HCT116 (cell line): ENCODE results near the gene CTSW. TPM values are rescaled to one million over a fixed set of nuclear protein-coding genes. Genes with fewer than 3 reads are reported as not detected.

Experiments
- ATAC-seq: fragments of 200-7000 bp; cut with Tn5 transposase; 2 replicates; pipeline ENCODE4 v1.9.1; 2020; ENCODE audit warnings: mild to moderate bottlenecking, moderate library complexity
- BruUV-seq: library from RNA; stranded (reverse); fragments of 400-500 nt; replicated peaks from 2 replicates; lab custom pipeline; 2021; lab: Mats Ljungman, UMichigan
- CTCF ChIA-PET: fragments of 300-600 bp; sonication (Branson Sonifier 250); formaldehyde crosslinking; loops from one replicate; lab custom pipeline; 2021; ENCODE audit warnings: antibody characterized with exemption; lab: Charles Lee
- POLR2A ChIA-PET: fragments of 300-600, 350-600 bp; sonication (Branson Sonifier 250); formaldehyde crosslinking; loops from one replicate; lab custom pipeline; 2021; ENCODE audit warnings: antibody characterized with exemption; lab: Charles Lee
- RAD21 ChIA-PET, 2 experiments: fragments of 300-600 bp; sonication (Branson Sonifier 250); formaldehyde crosslinking; loops; one replicate each; lab custom pipeline; 2023; ENCODE audit warnings: low total read pairs in 2 of 2; ENCODE audit not compliant: uncharacterized antibody in 2 of 2, unreplicated experiment in 2 of 2, low non-redundant PET in 1 of 2; lab: Charles Lee
- DNase-seq: peaks from one replicate; pipeline ENCODE4 v3.0.0-alpha.2; 2010; ENCODE audit warnings: low read depth, low spot score
- H2AFZ ChIP-seq: fragments of 200-600 bp; shearing (Covaris generic), sonication (generic); 2 replicates; pipeline ENCODE4 v1.6.1; 2017; ENCODE audit warnings: low read depth, mixed run types, mixed read lengths, antibody characterized with exemption, low read length; ENCODE audit not compliant: poor library complexity, severe bottlenecking
- H3K27ac ChIP-seq: 2 replicates; pipeline ENCODE4 v1.5.1; 2012; ENCODE audit warnings: low read depth, low read length
- H3K27me3 ChIP-seq: fragments of 200-600 bp; sonication (generic); 2 replicates; pipeline ENCODE4 v1.6.1; 2016; ENCODE audit warnings: mixed run types, low read length, mixed read lengths; ENCODE audit not compliant: insufficient read depth
- H3K36me3 ChIP-seq, 2 experiments: fragments of 200-500 bp in 1 of 2; fragments of 200-600 bp in 1 of 2; sonication (Bioruptor generic) in 1 of 2; sonication (generic) in 1 of 2; 2 replicates each; pipeline versions ENCODE4 v1.5.1 to v1.6.1; 2014 to 2016; ENCODE audit warnings: low read length in 2 of 2, inconsistent platforms in 1 of 2, mixed read lengths in 1 of 2, mixed run types in 1 of 2; ENCODE audit not compliant: insufficient read depth in 2 of 2, control insufficient read depth in 1 of 2
- H3K4me1 ChIP-seq, 2 experiments: fragments of 200-600 bp in 1 of 2; sonication (generic) in 1 of 2; 2 replicates each; pipeline versions ENCODE4 v1.5.1 to v1.6.1; 2012 to 2017; ENCODE audit warnings: low read length in 2 of 2, inconsistent platforms in 1 of 2, mild to moderate bottlenecking in 1 of 2, mixed read lengths in 1 of 2, mixed run types in 1 of 2, moderate library complexity in 1 of 2; ENCODE audit not compliant: insufficient read depth in 2 of 2, control insufficient read depth in 1 of 2
- H3K4me2 ChIP-seq: fragments of 200-600 bp; sonication (generic); 2 replicates; pipeline ENCODE4 v1.6.1; 2017; ENCODE audit warnings: mixed run types, low read length, mixed read lengths
- H3K4me3 ChIP-seq, 2 experiments: fragments of 200-600 bp in 1 of 2; sonication (generic) in 1 of 2; replicated peaks in 1 of 2; 2 replicates each; pipeline ENCODE4 v1.5.1; 2011 to 2016; ENCODE audit warnings: low read length in 2 of 2, control low read depth in 1 of 2, low read depth in 1 of 2, mild to moderate bottlenecking in 1 of 2, mixed read lengths in 1 of 2, mixed run types in 1 of 2
- H3K79me2 ChIP-seq: fragments of 200-600 bp; sonication (generic); 2 replicates; pipeline ENCODE4 v1.6.1; 2017; ENCODE audit warnings: mild to moderate bottlenecking, mixed run types, low read length, moderate library complexity, mixed read lengths; ENCODE audit not compliant: insufficient read depth
- H3K9ac ChIP-seq: fragments of 200-600 bp; sonication (generic); 2 replicates; pipeline ENCODE4 v1.6.1; 2016; ENCODE audit warnings: low read length, mixed read lengths
- H3K9me2 ChIP-seq: fragments of 200-600 bp; sonication (generic), shearing (Covaris generic); 2 replicates; pipeline ENCODE4 v1.6.1; 2017; ENCODE audit warnings: mixed run types, mild to moderate bottlenecking, moderate library complexity; ENCODE audit not compliant: insufficient read depth
- H3K9me3 ChIP-seq, 2 experiments: fragments of 200-500 bp in 1 of 2; fragments of 200-600 bp in 1 of 2; sonication (Bioruptor generic) in 1 of 2; sonication (generic) in 1 of 2; 2 replicates each; pipeline ENCODE4 v1.6.1; 2014 to 2017; ENCODE audit warnings: low read length in 2 of 2, mixed read lengths in 2 of 2, inconsistent platforms in 1 of 2, low read depth in 1 of 2, mild to moderate bottlenecking in 1 of 2, mixed run types in 1 of 2, moderate library complexity in 1 of 2; ENCODE audit not compliant: control insufficient read depth in 1 of 2, insufficient read depth in 1 of 2
- H4K20me1 ChIP-seq: fragments of 200-600 bp; sonication (generic), shearing (Covaris generic); 2 replicates; pipeline ENCODE4 v1.6.1; 2017; ENCODE audit warnings: mixed run types, mild to moderate bottlenecking, moderate library complexity; ENCODE audit not compliant: insufficient read depth
- ATF3 ChIP-seq: IDR thresholded peaks from 2 replicates; pipeline ENCODE4 v1.6.1; 2012
- CBX3 ChIP-seq: IDR thresholded peaks from 2 replicates; pipeline ENCODE4 v1.6.1; 2012; ENCODE audit warnings: low read depth
- CTCF ChIP-seq, 3 experiments: fragments of 200-600 bp in 1 of 3; sonication (generic) in 1 of 3; IDR thresholded peaks in 2 of 3; conservative IDR thresholded peaks in 1 of 3; 2 replicates each; pipeline ENCODE4 v1.5.1; 2012 to 2017; ENCODE audit warnings: low read depth in 2 of 3, low read length in 2 of 3, antibody characterized with exemption in 1 of 3, borderline replicate concordance in 1 of 3, control low read depth in 1 of 3, mild to moderate bottlenecking in 1 of 3, mixed read lengths in 1 of 3, mixed run types in 1 of 3, moderate library complexity in 1 of 3; ENCODE audit not compliant: insufficient read depth in 1 of 3
- EZH2 ChIP-seq: fragments of 200-600 bp; sonication (generic); IDR thresholded peaks from 2 replicates; pipeline ENCODE4 v1.6.1; 2017; ENCODE audit warnings: antibody characterized with exemption, mixed run types
- JUND ChIP-seq: IDR thresholded peaks from 2 replicates; pipeline ENCODE4 v1.6.1; 2012
- POLR2A ChIP-seq: IDR thresholded peaks from 2 replicates; pipeline ENCODE4 v1.7.0; 2011; ENCODE audit warnings: borderline replicate concordance; ENCODE audit not compliant: insufficient read depth, insufficient read length; ENCODE audit errors: extremely low read depth
- POLR2AphosphoS5 ChIP-seq: IDR thresholded peaks from 2 replicates; pipeline ENCODE4 v1.6.1; 2011; ENCODE audit warnings: mild to moderate bottlenecking, low read depth, low read length, moderate library complexity
- TCF7L2 ChIP-seq: IDR thresholded peaks from 2 replicates; pipeline ENCODE4 v1.7.0; 2011; ENCODE audit warnings: borderline replicate concordance, inconsistent platforms; ENCODE audit not compliant: insufficient read depth, insufficient read length; ENCODE audit errors: extremely low read depth
- ZBTB33 ChIP-seq: IDR thresholded peaks from 2 replicates; pipeline ENCODE4 v1.6.1; 2011; ENCODE audit warnings: mild to moderate bottlenecking, low read length, moderate library complexity; ENCODE audit not compliant: insufficient replicate concordance; ENCODE audit errors: extremely low read depth
- ZFX ChIP-seq: fragments of 450-650 bp; IDR thresholded peaks from 2 replicates; pipeline ENCODE4 v1.6.1; 2017
- ZNF274 ChIP-seq: fragments of 200-500 bp; sonication (Bioruptor generic); IDR thresholded peaks from 2 replicates; pipeline ENCODE4 v1.6.1; 2014; ENCODE audit warnings: mild to moderate bottlenecking, low read depth, low read length, inconsistent platforms
- intact Hi-C: fragments of 100-400 bp; cut with micrococcal nuclease; formaldehyde crosslinking; loops from 2 replicates; pipeline ENCODE4 v1.10.0; 2022
- total RNA-seq: library from RNA; stranded (reverse); gene quantifications from one replicate; pipeline ENCODE4 v1.2.1, GENCODE V29; 2021; ENCODE audit not compliant: unreplicated experiment

CTSW gene
- total RNA-seq, 1 experiment from 2014 or later: not detected

GRCh38 chr11:65850217-65851082, 29.2 kb upstream of the CTSW start (continued):
- TF ChIP-seq ZBTB33 (no peak), POLR2A (no peak), ZFX (no peak), CBX3 (no peak), ZNF274 (no peak), JUND (no peak)

- no peak overlapping the region for H3K4me2 ChIP-seq
- H3K27me3 ChIP-seq: no peaks in the 10 kb centered on the region
- ChIA-PET POLR2A (interaction anchor here (1.7 kb wide), 1 partner anchor 8 kb away, joined by 8 read pairs; the partner anchor contains the start of gene MUS81), CTCF (interaction anchor here (1.2 to 2.4 kb wide), 4 partner anchors 9 to 139 kb away, joined by 3 to 15 read pairs (median 6); partner anchors contain the start of genes KAT5 and MUS81), RAD21 (no interaction called here)
- BruUV-seq: no TSS peak
- peaks cover 8% of the 10 kb centered on the region; the same call in 1 of the 2 replicates for H4K20me1 ChIP-seq
- no peak overlapping the region for H3K9ac ChIP-seq
- H3K9me2 ChIP-seq: no peaks in the 10 kb centered on the region
- H3K4me3 ChIP-seq: no peak overlapping the region
- intact Hi-C loops: no loop called here
- peaks cover 26 to 48% of the 10 kb centered on the region in 2 experiments for H3K36me3 ChIP-seq
- no peak overlapping the region for H2AFZ ChIP-seq
- H3K9me3 ChIP-seq: no peaks in the 10 kb centered on the region; a peak in 1 of 4 replicates
- no peak overlapping the region for H3K27ac ChIP-seq
- DNase-seq (no peak), ATAC-seq (peak; percentile 64)
- TF ChIP-seq ZFX (no peak), CTCF (IDR thresholded peaks at IDR 0.05 in 2 of 3, conservative IDR thresholded peaks at IDR 0.05 in 1 of 3; ENCODE audit: borderline replicate concordance in 1 of 3, insufficient read depth in 1 of 3, low read depth in 2 of 3, low read length in 2 of 3) (peak in 2 of 3 experiments; percentile 83 to 87; a peak in 4 of 6 replicates), EZH2 (no peak), TCF7L2 (no peak), ZBTB33 (no peak), POLR2AphosphoS5 (peak; percentile 14; the same call in 1 of the 2 replicates), ATF3 (no peak)
- peaks cover 23% of the 10 kb centered on the region for H3K79me2 ChIP-seq
- peaks cover 2 to 8% of the 10 kb centered on the region in 2 experiments; a peak in 3 of 4 replicates for H3K4me1 ChIP-seq
Observed at GRCh38 chr11:65851083-65851579, 28.5 kb upstream of the CTSW start.
